NCI-H460 (cell line): ENCODE data around the gene SMIM21. TPM values are rescaled to one million over a fixed set of nuclear protein-coding genes. Genes with fewer than 3 reads are reported as not detected.

Source experiments
- DNase-seq: peaks from one replicate; pipeline ENCODE4 v3.0.0-alpha.2; 2016; ENCODE audit warnings: low read depth; ENCODE audit errors: extremely low read depth
- total RNA-seq: library from RNA; depleted of rRNA; stranded (reverse); fragments of >200 nt; shearing (Covaris generic); gene quantifications from 2 replicates; pipeline ENCODE4 v1.2.3, GENCODE V29; 2014; rRNA removed

SMIM21 gene
- total RNA-seq, 1 experiment from 2014 or later, result not detected

DNA sequence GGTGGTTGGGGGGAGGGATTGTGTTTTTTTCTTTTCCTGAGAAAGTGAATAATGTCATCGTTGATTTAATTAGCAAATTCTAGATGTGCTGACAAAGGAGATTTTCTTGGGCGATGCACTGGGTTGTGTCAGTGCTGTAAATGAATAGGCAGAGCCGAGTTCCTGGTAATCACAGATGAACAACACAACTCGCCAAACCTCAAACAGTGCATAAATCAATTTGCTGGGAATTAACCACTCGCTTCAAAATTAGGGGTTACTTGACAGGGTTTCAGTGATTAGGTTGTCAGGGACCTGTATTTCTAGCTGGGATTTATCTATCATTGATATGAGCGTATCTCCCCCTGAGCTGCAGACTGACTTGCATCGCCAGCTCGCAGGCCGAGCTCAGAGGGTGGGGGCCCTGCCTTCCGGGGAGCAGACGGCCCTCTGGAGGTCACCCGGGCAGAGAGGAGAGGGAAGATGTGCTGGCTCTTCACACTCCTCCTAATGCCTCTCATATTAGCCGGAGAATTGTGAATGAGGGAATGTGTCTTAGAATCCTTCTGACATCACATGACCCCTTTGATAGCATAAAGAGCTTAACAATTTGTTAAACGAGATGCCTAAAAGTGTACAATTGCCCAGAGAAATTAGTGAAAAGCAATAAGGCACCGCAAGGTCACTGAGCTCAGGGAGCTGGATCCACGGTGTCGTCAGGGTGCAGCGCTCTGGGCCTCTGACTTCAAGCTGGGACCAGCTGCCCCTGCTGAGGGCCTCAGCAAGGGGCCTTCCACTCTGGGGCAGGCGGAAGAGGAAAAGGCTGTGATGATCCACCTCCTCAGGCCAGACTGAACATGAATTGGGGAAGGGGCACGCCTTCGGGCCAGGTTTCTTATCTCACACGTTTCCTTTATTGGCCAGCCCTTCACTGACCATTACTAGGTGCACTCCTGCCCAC, 48.9 kb downstream of the SMIM21 start:
- DNase-seq, result no peak

DNA sequence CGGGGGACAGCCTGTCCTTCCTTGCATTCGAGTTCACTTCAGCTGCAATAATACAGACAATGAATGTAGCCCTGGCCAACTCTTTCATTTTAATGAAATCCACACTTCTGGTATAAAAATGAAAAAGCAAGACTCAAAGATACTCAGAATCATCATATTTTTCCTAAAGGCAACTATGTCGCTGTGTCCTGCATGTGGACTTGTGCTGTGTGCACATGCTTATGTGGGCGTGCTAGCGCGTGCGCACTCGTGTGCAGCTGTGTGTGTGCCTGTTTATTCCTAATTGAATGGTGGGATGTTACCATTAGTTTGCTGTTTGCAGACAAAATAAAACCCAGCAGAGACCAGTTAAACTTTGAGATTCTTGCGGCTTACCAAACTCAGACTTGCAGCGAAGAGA, 49.6 kb downstream of the SMIM21 start:
- no peak for DNase-seq

GRCh38 chr18:75377258-75377657, 50.2 kb downstream of the SMIM21 start:
- DNase-seq, result no peak

DNA sequence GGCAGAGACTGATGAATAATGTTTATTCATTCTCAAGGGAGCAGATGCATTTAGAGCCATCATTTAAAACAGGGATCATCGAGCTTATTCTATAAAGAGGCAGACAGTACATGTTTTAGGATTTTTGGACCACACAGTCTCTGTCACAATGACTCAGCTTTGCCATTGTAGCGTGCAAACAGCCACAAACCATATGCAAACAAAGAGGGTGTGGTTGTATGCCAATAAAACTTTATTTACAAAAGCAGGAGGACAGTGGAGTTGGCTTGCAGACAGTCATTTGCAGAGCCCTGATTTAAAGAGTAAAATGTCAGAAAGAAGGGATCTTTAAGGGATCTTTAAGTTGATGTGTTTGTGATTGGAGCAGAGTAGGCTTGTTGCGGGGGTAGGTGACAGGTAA, 51.5 kb downstream of the SMIM21 start:
- DNase-seq, result peak; percentile 9

- no peak for DNase-seq
Measured at GRCh38 chr18:75375341-75375740, 52.2 kb downstream of the SMIM21 start.

GRCh38 chr18:75374466-75374865, 53.0 kb downstream of the SMIM21 start:
- DNase-seq, result no peak

GRCh38 chr18:75369026-75369721, 58.3 kb downstream of the SMIM21 start:
- no peak for DNase-seq

DNA sequence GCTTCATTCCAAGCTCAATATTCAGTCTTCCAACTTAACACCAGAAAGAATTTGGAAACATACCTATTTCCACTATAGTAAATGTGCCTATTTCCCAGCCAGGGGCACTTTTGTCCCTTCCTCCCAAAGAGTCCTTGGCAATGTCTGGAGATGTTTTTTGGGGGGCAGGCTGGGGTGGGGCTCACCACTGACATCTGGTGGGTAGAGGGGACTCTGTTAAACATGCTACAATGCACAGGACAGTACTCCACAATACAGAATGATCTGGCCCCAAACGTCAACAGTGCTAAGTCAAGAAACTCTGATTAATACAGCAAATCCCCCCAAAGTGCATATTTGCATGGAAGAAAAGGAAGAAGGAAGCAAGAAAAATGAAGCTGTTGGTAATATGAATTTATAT, 61.7 kb downstream of the SMIM21 start:
- DNase-seq, result no peak

DNA sequence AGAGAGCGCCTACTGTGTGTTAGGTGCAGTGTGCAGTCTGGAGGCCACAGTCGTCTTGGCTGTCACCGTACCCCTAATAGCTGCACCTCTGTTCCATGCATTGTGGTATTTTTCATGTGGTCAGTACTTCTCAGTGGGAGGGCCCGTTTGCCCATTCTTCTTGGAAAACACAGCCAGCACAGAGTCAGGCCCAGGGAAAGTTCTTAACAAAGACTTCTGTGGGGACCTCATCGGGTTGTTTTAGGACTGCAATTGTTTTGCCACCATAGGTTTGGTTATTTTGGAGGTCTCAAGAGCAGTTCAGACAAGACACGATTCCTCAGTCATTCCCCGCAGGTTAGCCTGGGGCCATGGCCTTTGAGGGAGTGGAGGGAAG, 62.3 kb downstream of the SMIM21 start:
- no peak for DNase-seq

GRCh38 chr18:75364512-75365253, 62.8 kb downstream of the SMIM21 start:
- DNase-seq, result no peak

GRCh38 chr18:75363446-75364225, 63.9 kb downstream of the SMIM21 start:
- DNase-seq, result no peak

DNA sequence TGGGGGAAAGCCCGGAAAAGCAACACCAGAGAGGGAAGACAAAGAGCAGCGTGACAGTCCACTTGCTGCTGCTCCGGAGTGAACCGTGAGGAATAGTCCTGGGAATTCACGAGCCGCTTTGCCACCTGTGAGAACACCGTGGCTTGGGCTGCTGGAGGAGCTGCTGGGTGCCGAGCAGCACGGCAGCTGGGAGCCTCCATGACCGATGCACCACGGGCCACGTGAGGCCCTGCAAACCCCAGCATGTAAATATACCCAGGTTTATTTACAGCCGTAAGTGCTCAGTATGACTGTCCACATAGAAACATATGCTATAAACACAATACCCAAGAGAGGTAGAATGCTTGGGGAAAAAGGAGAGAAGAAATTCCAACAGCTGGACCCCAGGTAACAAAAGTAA, 65.1 kb downstream of the SMIM21 start:
- DNase-seq, result no peak

- no peak for DNase-seq
Measured at GRCh38 chr18:75360941-75361340, 66.6 kb downstream of the SMIM21 start.

DNA sequence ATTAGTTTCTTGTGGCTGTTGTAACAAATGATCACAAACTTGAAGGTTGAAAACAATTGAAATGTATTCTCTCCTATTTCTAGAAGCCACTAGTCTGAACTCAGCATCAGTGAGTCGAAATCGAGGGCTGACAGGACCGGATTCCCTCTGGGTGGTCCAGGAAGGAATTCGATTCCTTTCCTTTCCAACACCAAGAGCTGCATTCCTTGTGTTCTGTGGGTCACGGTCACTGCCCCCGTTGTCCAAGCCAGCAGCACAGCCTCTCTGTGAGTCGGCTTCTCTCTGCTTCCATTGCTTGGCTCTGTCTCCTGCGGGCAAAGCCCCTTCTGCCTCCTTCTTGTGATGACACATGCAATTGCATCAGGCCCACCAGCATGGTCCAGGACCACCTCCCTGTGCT, 67.3 kb downstream of the SMIM21 start:
- no peak for DNase-seq

Other genes starting within 250 kb of the SMIM21 start
- gene PTGR3, start 218.6 kb downstream of the SMIM21 start, total RNA-seq, result 11.0 and 17.9 TPM in 2 replicates
- 5.1 and 6.3 TPM in 2 replicates for gene TSHZ1, start 216.9 kb downstream of the SMIM21 start, total RNA-seq